Mucosa of stomach (tissue), 1 donor: ENCODE measurements around the gene FER.

ENCODE experiments used
- H3K27me3 ChIP-seq: one replicate; pipeline ENCODE4 v1.7.0; 2013; ENCODE audit warnings: mild to moderate bottlenecking, low read length; ENCODE audit not compliant: control insufficient read depth, insufficient read depth
- H3K36me3 ChIP-seq: one replicate; pipeline ENCODE4 v1.7.0; 2013; ENCODE audit warnings: low read length; ENCODE audit not compliant: control insufficient read depth, insufficient read depth
- H3K4me1 ChIP-seq: one replicate; pipeline ENCODE4 v1.7.0; 2013; ENCODE audit warnings: mild to moderate bottlenecking, low read length; ENCODE audit not compliant: control insufficient read depth, insufficient read depth
- H3K4me3 ChIP-seq: one replicate; pipeline ENCODE4 v1.7.0; 2013; ENCODE audit warnings: low read length
- H3K9ac ChIP-seq: one replicate; pipeline ENCODE4 v1.7.0; 2013; ENCODE audit warnings: mild to moderate bottlenecking, low read length, moderate library complexity
- H3K9me3 ChIP-seq: one replicate; pipeline ENCODE4 v1.7.0; 2013; ENCODE audit warnings: mild to moderate bottlenecking, low read length, moderate library complexity; ENCODE audit not compliant: control insufficient read depth
- donor health status: Pancreatic carcinoma.

The FER gene

DNA sequence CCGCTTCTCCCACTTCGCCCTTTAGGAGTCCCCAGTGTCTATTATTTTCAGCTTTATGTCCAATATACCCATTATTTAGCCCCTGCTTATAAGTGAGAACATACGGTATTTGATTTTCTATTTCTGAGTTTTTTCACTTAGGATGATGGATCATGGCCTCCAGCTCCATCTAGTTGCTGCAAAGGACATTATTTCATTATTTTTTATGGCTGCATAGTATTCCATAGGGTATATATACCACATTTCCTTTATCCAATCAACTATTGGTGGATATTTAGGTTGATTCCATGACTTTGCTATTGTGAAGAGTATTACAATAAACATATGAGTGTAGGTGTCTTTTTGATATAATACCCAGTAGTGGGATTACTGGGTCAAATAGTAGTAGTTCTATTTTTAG, 162.9 kb downstream of the FER start:
- Histone ChIP-seq H3K27me3 (no peaks in the 10 kb centered on the region), H3K4me3 (no peak overlapping the region), H3K9ac (no peak overlapping the region), H3K4me1 (no peaks in the 10 kb centered on the region), H3K9me3 (no peaks in the 10 kb centered on the region), H3K36me3 (no peaks in the 10 kb centered on the region)

DNA sequence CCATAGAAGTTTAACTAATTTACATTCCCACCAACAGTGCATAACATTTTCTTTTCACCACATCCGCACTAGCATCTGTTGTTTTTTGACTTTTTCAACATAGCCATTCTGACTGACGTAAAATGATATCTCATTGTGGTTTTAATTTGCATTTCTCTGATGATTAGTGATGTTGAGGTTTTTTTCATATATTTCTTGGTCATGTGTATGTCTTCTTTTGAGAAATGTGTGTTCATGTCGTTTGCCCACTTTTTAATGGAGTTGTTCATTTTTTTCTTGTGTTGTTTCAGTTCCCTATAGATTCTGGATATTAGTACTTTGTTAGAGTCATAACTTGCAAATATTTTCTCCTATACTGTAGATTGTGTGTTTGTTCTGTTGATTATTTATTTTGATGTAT, 163.4 kb downstream of the FER start:
- no peak overlapping the region for H3K9ac ChIP-seq
- H3K36me3 ChIP-seq: no peaks in the 10 kb centered on the region
- H3K4me3 ChIP-seq: no peak overlapping the region
- no peaks in the 10 kb centered on the region for H3K4me1 ChIP-seq
- H3K27me3 ChIP-seq: no peaks in the 10 kb centered on the region
- H3K9me3 ChIP-seq: no peaks in the 10 kb centered on the region

DNA sequence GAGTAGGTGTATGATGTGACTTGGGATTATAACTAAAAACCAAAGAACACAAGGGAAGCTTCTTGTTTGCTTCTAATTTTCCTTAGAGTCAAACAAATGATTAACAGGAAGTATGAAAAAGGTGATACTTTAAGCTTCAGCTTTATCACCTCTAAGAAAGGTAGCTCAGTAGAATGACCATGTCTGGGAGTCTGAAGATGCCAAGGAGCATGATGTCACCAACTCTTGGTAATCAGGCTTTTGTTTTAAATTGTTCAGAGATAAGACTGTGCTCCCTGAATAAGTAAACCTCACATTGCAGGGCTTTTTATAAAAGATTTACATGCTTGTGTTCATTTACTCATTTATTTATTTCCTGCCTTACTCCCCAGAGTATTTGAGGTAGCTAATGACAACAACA, 169.9 kb downstream of the FER start:
- no peaks in the 10 kb centered on the region for H3K27me3 ChIP-seq
- H3K9me3 ChIP-seq: no peaks in the 10 kb centered on the region
- no peaks in the 10 kb centered on the region for H3K36me3 ChIP-seq
- H3K4me3 ChIP-seq: no peak overlapping the region
- no peaks in the 10 kb centered on the region for H3K4me1 ChIP-seq
- no peak overlapping the region for H3K9ac ChIP-seq

DNA sequence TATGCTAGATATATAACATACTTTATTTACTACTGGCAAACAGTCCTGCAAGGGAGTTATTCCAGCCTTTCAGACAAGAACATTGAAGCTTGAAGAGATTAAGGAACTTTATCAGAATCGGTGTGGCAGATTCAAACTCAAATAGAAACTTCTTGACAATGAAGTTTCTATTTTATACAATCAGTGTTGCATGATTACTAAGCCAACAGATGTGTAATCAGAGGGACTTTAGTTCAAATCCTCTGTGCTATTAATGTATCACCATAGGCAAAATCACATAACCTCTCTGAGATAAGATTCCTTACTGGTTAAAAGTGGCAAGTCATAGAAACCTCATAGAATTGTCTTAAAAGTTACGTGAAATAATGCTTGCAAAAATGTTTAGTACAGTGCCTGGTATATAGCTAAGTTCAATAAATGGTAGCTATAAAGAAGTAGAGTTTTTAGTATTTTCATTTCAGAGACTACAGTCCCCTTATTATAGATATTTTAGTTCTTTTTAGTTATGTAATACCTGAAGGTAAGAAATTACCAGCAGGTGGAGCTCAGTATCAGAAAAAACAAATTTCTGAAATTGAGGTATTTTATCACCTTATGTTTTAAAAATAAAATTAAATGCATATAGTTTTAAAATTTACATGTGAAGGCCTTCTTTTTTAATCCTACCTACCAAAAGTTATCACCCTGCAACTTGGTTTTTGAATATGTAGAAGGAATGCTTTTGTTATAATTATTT, 172.1 kb downstream of the FER start:
- H3K27me3 ChIP-seq: no peaks in the 10 kb centered on the region
- H3K36me3 ChIP-seq: no peaks in the 10 kb centered on the region
- H3K9ac ChIP-seq: no peak overlapping the region
- no peak overlapping the region for H3K4me3 ChIP-seq
- no peaks in the 10 kb centered on the region for H3K4me1 ChIP-seq
- no peaks in the 10 kb centered on the region for H3K9me3 ChIP-seq

DNA sequence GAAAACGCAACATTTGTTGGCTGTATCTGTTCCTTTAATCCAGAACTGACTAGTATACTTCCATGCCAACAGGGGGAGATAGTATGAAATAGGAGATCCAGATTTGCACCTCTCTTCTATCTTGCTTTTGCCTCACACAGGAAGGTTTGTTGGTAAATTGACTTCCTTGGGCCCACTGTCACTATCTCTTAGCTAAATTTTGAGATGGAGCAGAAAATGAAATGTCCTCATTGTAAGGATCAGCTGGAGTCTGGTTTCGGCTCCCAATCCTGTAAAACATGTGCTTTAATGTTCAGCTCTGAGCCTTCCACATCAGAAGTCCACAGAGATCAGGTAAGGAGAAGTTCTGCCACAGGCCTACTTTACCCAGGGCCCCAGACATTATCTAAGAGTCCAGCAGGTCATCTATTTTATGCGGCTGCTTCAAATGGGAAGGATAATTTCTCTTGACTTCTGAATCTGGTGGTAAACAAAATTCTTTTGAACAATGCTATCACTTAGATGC, 176.8 kb downstream of the FER start:
- Histone ChIP-seq H3K27me3 (no peaks in the 10 kb centered on the region), H3K36me3 (no peaks in the 10 kb centered on the region), H3K4me3 (no peak overlapping the region), H3K9ac (no peak overlapping the region), H3K4me1 (no peaks in the 10 kb centered on the region), H3K9me3 (no peaks in the 10 kb centered on the region)

DNA sequence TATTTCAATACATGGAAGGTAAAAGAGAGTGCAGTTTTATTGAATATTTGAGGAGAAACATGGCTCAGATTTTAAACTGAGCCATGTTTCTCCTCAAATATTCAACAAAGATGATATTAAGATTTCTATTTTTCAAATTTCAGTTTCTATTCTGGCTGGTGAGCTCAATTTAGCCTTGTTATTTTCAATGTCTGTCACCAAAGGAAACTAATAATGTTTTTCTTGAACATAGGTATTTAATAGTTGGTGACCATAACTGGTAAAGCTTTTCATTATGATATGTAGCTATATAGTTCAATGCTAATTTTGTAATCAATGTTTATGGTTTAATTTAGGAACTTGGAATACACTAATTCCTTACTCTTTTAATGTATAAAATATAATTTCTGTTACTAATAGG, 177.4 kb downstream of the FER start:
- no peak overlapping the region for H3K4me3 ChIP-seq
- no peaks in the 10 kb centered on the region for H3K27me3 ChIP-seq
- no peaks in the 10 kb centered on the region for H3K9me3 ChIP-seq
- H3K9ac ChIP-seq: no peak overlapping the region
- no peaks in the 10 kb centered on the region for H3K36me3 ChIP-seq
- no peaks in the 10 kb centered on the region for H3K4me1 ChIP-seq

DNA sequence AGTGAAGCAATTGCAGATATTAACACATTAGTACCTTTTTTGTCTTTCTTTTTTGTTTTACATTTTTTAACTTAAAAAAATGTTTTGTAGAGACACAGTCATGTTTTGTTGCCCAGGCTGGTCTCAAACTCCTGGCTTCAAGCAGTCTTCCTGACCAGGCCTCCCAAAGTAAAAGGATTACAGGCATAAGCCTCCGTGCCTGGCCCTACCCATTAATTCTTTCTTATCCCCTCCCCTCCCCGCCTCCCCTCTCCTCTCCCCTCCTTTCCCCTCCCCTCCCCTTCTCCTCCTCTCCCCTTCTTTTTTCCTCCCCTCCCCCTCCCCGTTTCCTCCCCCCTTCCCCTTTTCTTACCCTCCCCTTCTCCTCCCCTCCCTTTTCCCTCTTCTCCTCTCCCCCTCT, 182.4 kb downstream of the FER start:
- Histone ChIP-seq H3K4me3 (no peak overlapping the region), H3K4me1 (no peaks in the 10 kb centered on the region), H3K9ac (no peak overlapping the region), H3K9me3 (no peaks in the 10 kb centered on the region), H3K27me3 (no peaks in the 10 kb centered on the region), H3K36me3 (no peaks in the 10 kb centered on the region)

DNA sequence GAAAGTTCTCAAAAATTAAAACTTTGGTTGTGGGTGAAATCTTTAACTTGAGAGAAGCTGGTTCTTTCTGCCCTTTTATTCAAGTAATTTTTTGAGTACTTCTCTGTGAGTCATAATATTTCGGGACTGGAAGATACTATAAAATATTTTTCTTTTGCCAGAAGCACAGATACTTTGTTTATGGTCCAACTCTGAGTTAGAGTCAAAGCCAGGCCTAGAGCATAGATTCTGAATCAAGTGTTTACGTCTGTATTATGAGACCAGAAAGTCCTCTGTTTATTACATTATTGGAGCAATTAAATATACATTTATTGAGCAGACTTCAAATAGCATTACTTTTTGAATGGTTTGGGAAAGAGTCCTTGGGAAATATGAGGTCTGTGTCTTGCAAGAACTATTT, 187.9 kb downstream of the FER start:
- Histone ChIP-seq H3K36me3 (no peaks in the 10 kb centered on the region), H3K27me3 (no peaks in the 10 kb centered on the region), H3K9ac (no peak overlapping the region), H3K4me1 (no peaks in the 10 kb centered on the region), H3K4me3 (no peak overlapping the region), H3K9me3 (no peaks in the 10 kb centered on the region)

DNA sequence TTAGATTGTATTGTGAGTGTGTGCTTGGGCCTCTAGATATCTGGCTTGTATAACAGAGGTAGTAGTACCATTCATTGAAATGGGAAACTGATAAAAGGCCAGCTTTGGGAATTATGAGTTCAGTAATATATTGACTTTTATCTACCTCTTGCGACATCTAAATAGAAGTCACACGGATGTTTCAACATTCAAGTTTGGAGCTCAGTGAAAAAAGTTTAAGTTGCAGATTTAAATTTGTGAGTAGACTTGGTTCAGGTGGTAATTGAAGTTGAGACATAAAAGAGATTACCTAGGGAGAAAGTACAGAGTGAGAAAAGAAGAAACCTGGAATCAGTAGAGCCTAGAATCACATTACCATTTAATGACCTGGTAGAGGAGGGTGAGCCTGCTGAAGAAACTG, 189.5 kb downstream of the FER start:
- Histone ChIP-seq H3K27me3 (no peaks in the 10 kb centered on the region), H3K36me3 (no peaks in the 10 kb centered on the region), H3K4me1 (no peaks in the 10 kb centered on the region), H3K9me3 (no peaks in the 10 kb centered on the region), H3K4me3 (no peak overlapping the region), H3K9ac (no peak overlapping the region)

DNA sequence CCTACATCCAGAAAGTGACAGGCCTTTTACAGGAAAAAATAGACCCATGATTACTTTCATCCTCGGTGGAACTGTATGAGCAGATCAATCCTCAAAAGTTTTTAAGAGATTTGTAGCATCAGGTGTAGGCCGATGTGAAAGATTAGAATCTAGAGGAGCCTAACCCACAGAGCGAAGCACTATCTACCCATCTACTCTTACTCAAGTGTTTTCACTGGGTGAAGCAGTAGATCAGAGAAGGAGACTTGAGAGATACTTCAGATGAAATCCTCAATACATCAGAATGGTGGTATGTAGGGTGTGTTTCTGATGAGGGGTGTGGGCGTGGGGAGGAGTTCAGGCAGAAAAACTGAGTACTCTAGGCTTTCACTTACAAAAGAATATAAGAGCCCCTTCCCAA, 192.8 kb downstream of the FER start:
- H3K4me1 ChIP-seq: no peaks in the 10 kb centered on the region
- H3K27me3 ChIP-seq: no peaks in the 10 kb centered on the region
- H3K36me3 ChIP-seq: no peaks in the 10 kb centered on the region
- H3K4me3 ChIP-seq: no peak overlapping the region
- H3K9me3 ChIP-seq: no peaks in the 10 kb centered on the region
- no peak overlapping the region for H3K9ac ChIP-seq

DNA sequence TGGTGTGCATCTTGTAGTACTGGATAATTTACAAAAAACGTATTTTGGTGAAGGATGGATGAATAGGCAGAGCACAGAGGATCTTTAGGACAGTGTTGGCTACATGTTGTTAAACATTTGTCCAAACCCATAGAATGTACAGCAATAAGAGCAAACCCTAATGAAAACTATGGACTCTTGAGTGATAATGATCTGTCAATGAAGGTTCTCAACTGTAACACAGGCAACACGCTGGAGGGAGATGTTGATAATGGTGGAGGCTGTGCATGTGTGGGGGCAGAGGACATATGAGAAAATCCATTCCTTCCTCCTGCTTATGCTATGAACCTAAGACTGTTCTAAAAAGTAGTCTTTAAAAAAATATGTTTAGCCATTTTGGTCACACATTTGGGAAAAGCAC, 194.0 kb downstream of the FER start:
- Histone ChIP-seq H3K4me3 (no peak overlapping the region), H3K36me3 (no peaks in the 10 kb centered on the region), H3K4me1 (no peaks in the 10 kb centered on the region)

DNA sequence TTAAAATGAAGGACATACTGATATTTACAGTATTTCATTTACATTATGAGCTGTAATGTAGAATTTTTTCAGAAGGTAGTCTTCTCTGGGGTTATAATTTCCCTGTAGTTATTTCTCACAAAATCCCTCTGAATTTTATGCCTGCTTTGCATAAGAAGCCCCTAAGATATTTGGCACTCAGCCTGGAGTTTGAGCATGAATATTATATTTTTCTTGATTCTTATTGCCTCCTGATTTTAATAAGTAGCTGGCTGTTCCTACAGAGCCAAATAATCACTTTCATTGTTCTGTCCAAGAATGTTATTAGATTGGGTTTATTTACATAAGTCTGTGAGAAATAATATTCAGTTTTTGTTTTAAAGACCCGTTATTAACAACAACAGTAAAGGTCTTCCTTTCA, 195.0 kb downstream of the FER start:
- Histone ChIP-seq H3K9ac (no peak overlapping the region), H3K4me1 (no peaks in the 10 kb centered on the region), H3K4me3 (no peak overlapping the region), H3K36me3 (no peaks in the 10 kb centered on the region), H3K27me3 (no peaks in the 10 kb centered on the region), H3K9me3 (no peaks in the 10 kb centered on the region)

More for the DNA sequence above, 194.0 kb downstream of the FER start:
- Histone ChIP-seq H3K27me3 (no peaks in the 10 kb centered on the region), H3K9me3 (no peaks in the 10 kb centered on the region), H3K9ac (no peak overlapping the region)

DNA sequence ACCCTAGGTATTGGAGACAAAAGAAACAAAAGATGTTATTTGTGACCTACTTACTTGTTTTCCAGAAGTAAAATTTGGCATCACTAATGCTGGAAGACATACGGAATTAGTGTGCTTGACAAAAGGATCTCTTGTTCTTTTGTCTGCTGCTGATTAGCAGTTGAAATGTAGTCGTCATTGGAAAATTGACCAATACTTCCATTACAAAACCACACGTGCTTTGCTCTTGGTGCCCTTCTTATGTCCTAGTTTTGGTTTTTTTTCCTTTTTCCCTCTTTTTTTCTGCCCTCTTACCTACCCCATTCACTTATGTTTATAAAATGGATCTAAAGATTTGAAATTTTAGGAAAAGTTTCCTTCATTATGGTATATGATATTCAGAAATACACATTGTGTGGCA, 197.4 kb downstream of the FER start:
- Histone ChIP-seq H3K27me3 (no peaks in the 10 kb centered on the region), H3K4me1 (no peaks in the 10 kb centered on the region), H3K9ac (no peak overlapping the region), H3K9me3 (no peaks in the 10 kb centered on the region), H3K36me3 (no peaks in the 10 kb centered on the region), H3K4me3 (no peak overlapping the region)
